Tibial nerve (tissue), 4 donors: ENCODE measurements around the gene INTS2.

Experiments
- CTCF ChIP-seq, 5 experiments: fragments of 200-600 bp in 3 of 5; fragments of 450-650 bp in 2 of 5; sonication (generic) in 3 of 5; IDR thresholded peaks; one replicate each; pipeline ENCODE4 v1.5.1; 2016 to 2019; ENCODE audit warnings: antibody characterized with exemption in 5 of 5, mild to moderate bottlenecking in 3 of 5, moderate library complexity in 2 of 5
- EP300 ChIP-seq, 2 donors: sonication (generic); formaldehyde crosslinking; IDR thresholded peaks; one replicate each; pipeline ENCODE4 v1.6.1; 2017; ENCODE audit warnings: antibody characterized with exemption in 2 of 2, mild to moderate bottlenecking in 1 of 2
- POLR2A ChIP-seq, 2 donors: fragments of 450-650 bp; IDR thresholded peaks; one replicate each; pipeline ENCODE4 v1.6.1; 2017; ENCODE audit warnings: antibody characterized with exemption in 2 of 2, mild to moderate bottlenecking in 2 of 2, moderate library complexity in 2 of 2

GRCh38 chr17:61825448-61826137 is 102.2 kb downstream of the INTS2 start:
- no peak for TF ChIP-seq CTCF (IDR thresholded peaks at IDR 0.05)
- no peak for TF ChIP-seq POLR2A (IDR thresholded peaks at IDR 0.05)
- TF ChIP-seq EP300 (IDR thresholded peaks at IDR 0.05) = no peak
